SH-SY5Y (cell line): ENCODE results near the gene DAB2IP.

Experiments used
- GATA2 ChIP-seq: IDR thresholded peaks from 2 replicates; pipeline ENCODE4 v1.6.1; 2011; ENCODE audit warnings: mild to moderate bottlenecking, low read depth, low read length
- GATA3 ChIP-seq: IDR thresholded peaks from 2 replicates; pipeline ENCODE4 v1.6.1; 2011; ENCODE audit warnings: low read depth, mild to moderate bottlenecking, low read length, moderate library complexity

DAB2IP gene

DNA sequence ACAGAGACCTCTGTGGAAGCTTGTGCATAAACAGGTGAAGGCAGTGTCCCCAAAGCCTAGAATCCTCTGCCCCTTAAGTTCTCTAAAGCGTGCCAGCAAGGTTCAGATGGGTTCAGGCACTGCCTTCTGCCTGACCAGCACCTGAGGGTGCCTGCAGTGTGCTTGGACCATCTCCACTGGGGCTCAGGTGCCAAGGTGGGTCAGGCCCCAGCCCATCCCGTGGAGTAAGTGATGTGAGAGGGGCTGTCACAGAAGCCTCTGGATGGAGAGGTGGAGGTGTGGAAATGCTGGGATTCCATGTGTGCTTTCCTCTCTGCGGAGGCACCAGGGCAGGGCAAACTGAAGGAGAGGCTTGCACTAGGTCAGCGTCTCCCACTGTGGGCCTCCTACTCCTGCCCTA lies 118.5 kb downstream of the DAB2IP start:
- TF ChIP-seq GATA3, result no peak
- TF ChIP-seq GATA2, result no peak

GRCh38 chr9:121770415-121771273 lies 119.2 kb downstream of the DAB2IP start:
- no peak for TF ChIP-seq GATA2
- TF ChIP-seq GATA3, result no peak

GRCh38 chr9:121771418-121771817 lies 120.0 kb downstream of the DAB2IP start:
- TF ChIP-seq GATA3 (no peak), GATA2 (no peak)

DNA sequence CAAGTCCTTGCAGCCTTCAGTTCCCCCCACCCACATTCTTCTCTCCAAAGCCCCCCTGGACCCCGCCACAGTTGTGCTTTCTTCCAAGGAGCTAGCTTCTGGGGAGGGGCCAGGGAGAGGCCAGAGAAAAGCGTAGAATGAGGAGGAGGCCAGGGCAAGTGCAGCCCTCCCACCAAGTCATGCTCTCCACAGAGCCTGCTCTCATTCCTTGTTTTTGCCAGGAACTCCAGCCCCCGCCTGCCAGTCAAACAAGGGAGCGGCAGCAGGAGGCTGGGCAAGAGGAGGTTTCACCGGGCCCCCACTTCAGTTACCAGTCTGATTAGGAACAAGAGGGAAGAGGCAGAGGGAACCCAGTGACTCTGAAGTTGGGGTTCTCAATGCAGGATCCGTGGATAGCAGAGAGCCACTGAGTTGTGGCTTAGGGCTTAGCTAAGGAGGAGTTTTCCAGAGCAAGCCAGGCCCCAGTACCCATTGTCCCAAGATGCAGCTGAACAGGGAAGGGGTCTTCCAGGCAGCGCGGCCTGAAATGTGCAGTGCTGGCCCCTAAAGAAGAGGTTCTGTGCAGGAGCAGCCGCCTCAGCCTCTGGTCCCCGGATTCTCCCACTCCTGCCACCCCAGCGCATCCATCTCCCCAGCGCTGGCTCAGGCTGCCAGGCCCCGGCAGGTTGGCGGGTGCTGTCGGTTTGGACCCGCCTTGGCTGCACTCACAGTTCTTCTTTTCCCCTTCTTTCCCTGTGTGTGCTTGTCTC lies 120.6 kb downstream of the DAB2IP start:
- TF ChIP-seq GATA3 (no peak), GATA2 (no peak)

- TF ChIP-seq GATA3 (no peak), GATA2 (no peak)
These were observed 121.3 kb downstream of the DAB2IP start for GRCh38 chr9:121772600-121773285.

DNA sequence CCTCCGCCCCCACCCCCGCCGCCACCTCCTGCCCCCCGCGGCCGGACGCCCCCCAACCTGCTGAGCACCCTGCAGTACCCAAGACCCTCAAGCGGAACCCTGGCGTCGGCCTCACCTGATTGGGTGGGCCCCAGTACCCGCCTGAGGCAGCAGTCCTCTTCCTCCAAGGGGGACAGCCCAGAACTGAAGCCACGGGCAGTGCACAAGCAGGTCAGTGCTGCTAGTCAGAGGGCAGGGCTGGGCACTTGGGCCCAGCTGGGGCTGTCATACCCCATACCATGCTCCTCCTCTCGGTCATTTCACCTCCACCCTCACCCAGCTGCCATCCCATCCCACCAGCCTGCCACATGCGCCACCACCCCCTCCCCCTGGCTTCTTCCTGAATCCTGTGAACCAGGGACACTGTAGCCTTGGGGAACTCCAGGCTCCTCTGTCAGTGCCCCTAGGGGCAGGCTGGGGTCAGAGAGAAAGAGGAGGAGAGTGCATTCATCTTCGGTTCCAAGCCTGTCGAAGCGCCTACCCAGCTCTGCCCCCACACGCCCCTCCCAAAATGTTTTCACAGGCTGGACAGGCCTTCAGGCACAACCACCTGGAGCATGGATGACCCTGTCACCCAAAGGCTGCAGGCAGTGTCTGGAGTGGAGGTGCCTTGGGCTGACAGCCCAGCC lies 122.0 kb downstream of the DAB2IP start:
- TF ChIP-seq GATA3 (no peak), GATA2 (no peak)

- TF ChIP-seq GATA2 (no peak), GATA3 (no peak)
These were observed 122.7 kb downstream of the DAB2IP start for GRCh38 chr9:121773954-121774714.

GRCh38 chr9:121774715-121775613 lies 123.5 kb downstream of the DAB2IP start:
- TF ChIP-seq GATA3 (no peak), GATA2 (no peak)

- no peak for TF ChIP-seq GATA2
These were observed 124.7 kb downstream of the DAB2IP start for GRCh38 chr9:121776001-121776738.

- TF ChIP-seq GATA2, result no peak
- TF ChIP-seq GATA3, result no peak
These were observed 125.6 kb downstream of the DAB2IP start for GRCh38 chr9:121776739-121777637.
